ENCODE results near the gene BCL2L14. TPM values are rescaled to one million over a fixed set of nuclear protein-coding genes. Genes with fewer than 3 reads are reported as not detected.

The BCL2L14 gene
- total and polyA plus RNA-seq, 2 experiments from 2014 or later, result 4.9 to 17.8 TPM

- 94% methylated on average over 5 of the region's 5 CpGs for WGBS (ENCODE audit: low lambda C conversion rate, missing lambda C conversion rate)
- H3K36me3 ChIP-seq (replicated peaks; ENCODE audit: insufficient read depth, low read depth), result no peaks in the 10 kb centered on the region
- TF ChIP-seq EZH2phosphoT487 (IDR thresholded peaks at IDR 0.05; ENCODE audit: low read depth, severe bottlenecking, unreplicated experiment) (no peak), CTCF (IDR thresholded peaks at IDR 0.05; ENCODE audit: poor library complexity) (no peak), EZH2 (IDR thresholded peaks at IDR 0.05; ENCODE audit: borderline replicate concordance) (no peak)
These were observed 50.3 kb downstream of the BCL2L14 start for GRCh38 chr12:12121061-12121460.

DNA sequence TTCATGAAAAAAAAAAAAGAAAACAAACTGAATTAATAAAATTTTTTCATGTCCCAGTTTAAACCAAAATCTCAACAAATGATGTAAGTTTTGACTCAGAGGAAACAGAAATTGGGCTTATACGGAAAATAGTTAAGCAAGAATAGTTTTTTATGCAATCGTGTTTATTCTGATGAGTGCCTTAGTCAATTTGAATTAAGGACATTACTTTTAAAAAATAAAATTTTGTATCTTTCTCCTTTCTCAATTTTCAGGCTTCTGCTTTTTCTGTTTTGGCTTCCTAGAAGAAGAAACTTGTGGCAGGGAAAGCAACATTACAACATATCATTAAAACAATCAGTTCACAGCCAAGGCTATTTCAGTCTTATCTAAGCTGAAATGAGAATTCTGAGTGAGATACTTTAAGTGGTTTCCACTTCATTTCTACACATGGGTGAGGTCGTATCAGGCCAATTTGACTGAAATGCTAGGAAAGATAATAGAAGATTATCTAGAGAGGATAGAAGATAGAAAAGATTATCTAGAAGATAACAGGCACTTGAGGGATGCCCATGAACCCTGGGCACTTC lies 52.4 kb downstream of the BCL2L14 start:
- no peak overlapping the region for H2AFZ ChIP-seq
- H3K36me3 ChIP-seq (replicated peaks; ENCODE audit: insufficient read depth, low read depth), result no peaks in the 10 kb centered on the region
- H3K4me3 ChIP-seq, result no peak overlapping the region
- no peaks in the 10 kb centered on the region for H3K4me1 ChIP-seq (ENCODE audit: insufficient read depth)
- TF ChIP-seq EZH2 (IDR thresholded peaks at IDR 0.05; ENCODE audit: borderline replicate concordance) (no peak), CTCF (IDR thresholded peaks at IDR 0.05; ENCODE audit: poor library complexity) (no peak), EZH2phosphoT487 (IDR thresholded peaks at IDR 0.05; ENCODE audit: low read depth, severe bottlenecking, unreplicated experiment) (no peak)
- no peak for DNase-seq (ENCODE audit: low spot score)
- no peaks in the 10 kb centered on the region for H3K9me2 ChIP-seq (replicated peaks; ENCODE audit: insufficient read depth)
- H3K27ac ChIP-seq, result no peak overlapping the region
- no peak overlapping the region for H3K4me2 ChIP-seq
- no peaks in the 10 kb centered on the region for H3K27me3 ChIP-seq
- no peaks in the 10 kb centered on the region for H3K9me3 ChIP-seq (ENCODE audit: low read depth)
- H4K20me1 ChIP-seq (ENCODE audit: insufficient read depth, poor library complexity, severe bottlenecking), result no peaks in the 10 kb centered on the region
- H3K79me2 ChIP-seq, result no peaks in the 10 kb centered on the region
- WGBS (ENCODE audit: low lambda C conversion rate, missing lambda C conversion rate), result 96% methylated on average over 3 of the region's 3 CpGs

More at GRCh38 chr12:12121061-12121460, 50.3 kb downstream of the BCL2L14 start:
- Histone ChIP-seq H3K4me3 (no peak overlapping the region), H3K27me3 (no peaks in the 10 kb centered on the region), H4K20me1 (ENCODE audit: insufficient read depth, poor library complexity, severe bottlenecking) (no peaks in the 10 kb centered on the region), H3K9me3 (ENCODE audit: low read depth) (no peaks in the 10 kb centered on the region), H3K79me2 (no peaks in the 10 kb centered on the region), H3K27ac (no peak overlapping the region), H2AFZ (no peak overlapping the region), H3K4me1 (ENCODE audit: insufficient read depth) (no peaks in the 10 kb centered on the region), H3K9me2 (replicated peaks; ENCODE audit: insufficient read depth) (no peaks in the 10 kb centered on the region), H3K4me2 (no peak overlapping the region)
- DNase-seq (ENCODE audit: low spot score), result no peak

GRCh38 chr12:12126551-12126950 lies 55.8 kb downstream of the BCL2L14 start:
- TF ChIP-seq CTCF (IDR thresholded peaks at IDR 0.05; ENCODE audit: poor library complexity) (no peak), EZH2 (IDR thresholded peaks at IDR 0.05; ENCODE audit: borderline replicate concordance) (no peak), EZH2phosphoT487 (IDR thresholded peaks at IDR 0.05; ENCODE audit: low read depth, severe bottlenecking, unreplicated experiment) (no peak)
- Histone ChIP-seq H3K36me3 (replicated peaks; ENCODE audit: insufficient read depth, low read depth) (no peaks in the 10 kb centered on the region), H3K9me3 (ENCODE audit: low read depth) (no peaks in the 10 kb centered on the region), H3K9me2 (replicated peaks; ENCODE audit: insufficient read depth) (no peaks in the 10 kb centered on the region), H3K27me3 (no peaks in the 10 kb centered on the region), H3K79me2 (no peaks in the 10 kb centered on the region), H3K4me3 (no peak overlapping the region), H3K27ac (no peak overlapping the region), H2AFZ (no peak overlapping the region), H3K4me1 (ENCODE audit: insufficient read depth) (no peaks in the 10 kb centered on the region), H3K4me2 (no peak overlapping the region), H4K20me1 (ENCODE audit: insufficient read depth, poor library complexity, severe bottlenecking) (no peaks in the 10 kb centered on the region)
- DNase-seq (ENCODE audit: low spot score), result no peak
- 93% methylated on average over 4 of the region's 4 CpGs for WGBS (ENCODE audit: low lambda C conversion rate, missing lambda C conversion rate)

Data from hepatocyte (in vitro differentiated cells).